ENCODE results near the gene AKAIN1.

Gene AKAIN1

GRCh38 chr18:5197032-5197434 lies at the start of gene AKAIN1:
TSS of gene AKAIN1 (minus strand) at chr18:5197257. CDS start at chr18:5197053, 204 bp downstream.
- peak; percentile 39 for DNase-seq (ENCODE audit: low spot score)
- no peak for TF ChIP-seq CTCF (IDR thresholded peaks at IDR 0.05; ENCODE audit: extremely low read depth, insufficient read depth, missing control alignments)
- in situ Hi-C loops (cut with MboI; ENCODE audit: low pct_unique_long_range_greater_than_20kb, low sequenced_read_pairs, unreplicated experiment), result no loop called here

- in situ Hi-C loops (cut with MboI; ENCODE audit: low pct_unique_long_range_greater_than_20kb, low sequenced_read_pairs, unreplicated experiment), result no loop called here
- no peak for TF ChIP-seq CTCF (IDR thresholded peaks at IDR 0.05; ENCODE audit: extremely low read depth, insufficient read depth, missing control alignments)
- no peak for DNase-seq (ENCODE audit: low spot score)
Measured at GRCh38 chr18:5244941-5245340, 47.9 kb upstream of the AKAIN1 start.

GRCh38 chr18:5239447-5239846 lies 42.4 kb upstream of the AKAIN1 start:
- no peak for DNase-seq (ENCODE audit: low spot score)
- in situ Hi-C loops (cut with MboI; ENCODE audit: low pct_unique_long_range_greater_than_20kb, low sequenced_read_pairs, unreplicated experiment), result no loop called here

GRCh38 chr18:5238371-5238976 lies 41.4 kb upstream of the AKAIN1 start:
- in situ Hi-C loops (cut with MboI; ENCODE audit: low pct_unique_long_range_greater_than_20kb, low sequenced_read_pairs, unreplicated experiment), result no loop called here
- peak; percentile 36 for DNase-seq (ENCODE audit: low spot score)
- no peak for TF ChIP-seq CTCF (IDR thresholded peaks at IDR 0.05; ENCODE audit: extremely low read depth, insufficient read depth, missing control alignments)

More at GRCh38 chr18:5239447-5239846, 42.4 kb upstream of the AKAIN1 start:
- no peak for TF ChIP-seq CTCF (IDR thresholded peaks at IDR 0.05; ENCODE audit: extremely low read depth, insufficient read depth, missing control alignments)

- DNase-seq (ENCODE audit: low spot score), result peak; percentile 85
- in situ Hi-C loops (cut with MboI; ENCODE audit: low pct_unique_long_range_greater_than_20kb, low sequenced_read_pairs, unreplicated experiment), result no loop called here
- TF ChIP-seq CTCF (IDR thresholded peaks at IDR 0.05; ENCODE audit: extremely low read depth, insufficient read depth, missing control alignments), result no peak
Measured at GRCh38 chr18:5237723-5238370, 40.8 kb upstream of the AKAIN1 start.

GRCh38 chr18:5237083-5237722 lies 40.1 kb upstream of the AKAIN1 start:
- TF ChIP-seq CTCF (IDR thresholded peaks at IDR 0.05; ENCODE audit: extremely low read depth, insufficient read depth, missing control alignments), result no peak
- in situ Hi-C loops (cut with MboI; ENCODE audit: low pct_unique_long_range_greater_than_20kb, low sequenced_read_pairs, unreplicated experiment), result no loop called here

More at GRCh38 chr18:5237083-5237722, 40.1 kb upstream of the AKAIN1 start:
- DNase-seq (ENCODE audit: low spot score), result peak; percentile 4
